ENCODE results near the gene PRLR. TPM values are rescaled to one million over a fixed set of nuclear protein-coding genes. Genes with fewer than 3 reads are reported as not detected.

Gene PRLR
- total RNA-seq, 1 donor from 2014 or later = 0.21 TPM

DNA sequence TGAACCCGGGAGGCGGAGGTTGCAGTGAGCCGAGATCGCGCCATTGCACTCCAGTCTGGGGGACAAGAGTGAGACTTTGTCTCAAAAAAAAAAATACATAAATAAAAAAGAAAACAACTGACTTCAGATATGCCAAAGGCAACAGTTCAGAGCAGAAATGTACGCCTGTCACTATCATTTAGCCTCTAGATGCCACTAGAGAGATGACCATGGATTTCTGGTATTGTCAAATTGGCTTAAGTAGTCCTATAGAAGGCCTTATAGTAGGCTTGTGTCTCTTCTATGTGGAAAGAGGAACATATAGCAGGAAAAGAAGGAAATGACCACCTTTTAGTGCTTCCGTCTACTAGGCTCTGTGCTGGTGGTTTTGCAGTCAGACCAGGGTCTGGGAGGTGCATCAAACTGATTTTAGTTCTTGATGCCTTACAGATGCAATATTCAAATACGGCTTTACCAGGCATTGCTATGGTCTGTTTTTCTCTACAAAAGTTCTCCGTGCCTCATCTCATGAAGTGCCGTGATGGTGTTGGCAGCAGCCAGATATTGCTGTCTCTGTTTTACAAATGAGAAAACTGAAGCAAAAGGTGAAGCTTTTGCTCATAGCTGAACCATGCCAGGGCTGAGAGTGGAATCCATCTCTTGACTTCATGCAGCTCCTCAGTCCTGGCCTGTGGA, 199.7 kb downstream of the PRLR start:
- Mint-ChIP-seq H3K27ac (ENCODE audit: unreplicated experiment) (no peak overlapping the region), H3K4me3 (ENCODE audit: unreplicated experiment) (no peak overlapping the region), H3K36me3 (ENCODE audit: low read depth, unreplicated experiment) (no peaks in the 10 kb centered on the region), H3K4me1 (ENCODE audit: unreplicated experiment) (peaks cover 5% of the 10 kb centered on the region), H3K9me3 (ENCODE audit: unreplicated experiment) (no peaks in the 10 kb centered on the region), H3K27me3 (ENCODE audit: unreplicated experiment) (no peaks in the 10 kb centered on the region)
- TF ChIP-seq, protein P1, sequence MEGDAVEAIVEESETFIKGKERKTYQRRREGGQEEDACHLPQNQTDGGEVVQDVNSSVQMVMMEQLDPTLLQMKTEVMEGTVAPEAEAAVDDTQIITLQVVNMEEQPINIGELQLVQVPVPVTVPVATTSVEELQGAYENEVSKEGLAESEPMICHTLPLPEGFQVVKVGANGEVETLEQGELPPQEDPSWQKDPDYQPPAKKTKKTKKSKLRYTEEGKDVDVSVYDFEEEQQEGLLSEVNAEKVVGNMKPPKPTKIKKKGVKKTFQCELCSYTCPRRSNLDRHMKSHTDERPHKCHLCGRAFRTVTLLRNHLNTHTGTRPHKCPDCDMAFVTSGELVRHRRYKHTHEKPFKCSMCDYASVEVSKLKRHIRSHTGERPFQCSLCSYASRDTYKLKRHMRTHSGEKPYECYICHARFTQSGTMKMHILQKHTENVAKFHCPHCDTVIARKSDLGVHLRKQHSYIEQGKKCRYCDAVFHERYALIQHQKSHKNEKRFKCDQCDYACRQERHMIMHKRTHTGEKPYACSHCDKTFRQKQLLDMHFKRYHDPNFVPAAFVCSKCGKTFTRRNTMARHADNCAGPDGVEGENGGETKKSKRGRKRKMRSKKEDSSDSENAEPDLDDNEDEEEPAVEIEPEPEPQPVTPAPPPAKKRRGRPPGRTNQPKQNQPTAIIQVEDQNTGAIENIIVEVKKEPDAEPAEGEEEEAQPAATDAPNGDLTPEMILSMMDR (IDR thresholded peaks at IDR 0.05; ENCODE audit: unreplicated experiment) = no peak
- DNase-seq (ENCODE audit: low spot score) = no peak

DNA sequence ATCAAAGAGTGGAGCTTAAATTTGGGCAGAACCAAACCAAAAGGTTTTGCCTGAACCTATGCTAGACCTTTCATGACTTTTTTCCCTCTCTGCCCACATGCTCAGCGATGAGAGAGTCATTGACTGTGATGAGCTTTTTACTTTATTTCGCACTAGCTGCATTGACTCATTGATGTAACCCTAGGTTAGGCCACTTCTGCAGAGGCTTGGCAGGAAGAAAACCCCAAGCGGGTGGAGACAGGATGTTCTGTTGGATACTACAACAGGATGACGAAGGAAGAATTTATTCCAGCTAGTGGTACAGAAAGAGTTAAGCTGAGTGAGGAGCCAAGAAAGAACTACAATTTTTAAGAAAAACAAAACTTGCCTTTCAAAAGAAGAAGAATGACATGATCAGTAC, 201.0 kb downstream of the PRLR start:
- Mint-ChIP-seq H3K4me3 (ENCODE audit: unreplicated experiment) (no peak overlapping the region), H3K36me3 (ENCODE audit: low read depth, unreplicated experiment) (no peaks in the 10 kb centered on the region), H3K9me3 (ENCODE audit: unreplicated experiment) (no peaks in the 10 kb centered on the region), H3K4me1 (ENCODE audit: unreplicated experiment) (peaks cover 5% of the 10 kb centered on the region), H3K27ac (ENCODE audit: unreplicated experiment) (no peak overlapping the region), H3K27me3 (ENCODE audit: unreplicated experiment) (no peaks in the 10 kb centered on the region)
- DNase-seq (ENCODE audit: low spot score) = no peak
- TF ChIP-seq, protein P1 (IDR thresholded peaks at IDR 0.05; ENCODE audit: unreplicated experiment) = no peak

DNA sequence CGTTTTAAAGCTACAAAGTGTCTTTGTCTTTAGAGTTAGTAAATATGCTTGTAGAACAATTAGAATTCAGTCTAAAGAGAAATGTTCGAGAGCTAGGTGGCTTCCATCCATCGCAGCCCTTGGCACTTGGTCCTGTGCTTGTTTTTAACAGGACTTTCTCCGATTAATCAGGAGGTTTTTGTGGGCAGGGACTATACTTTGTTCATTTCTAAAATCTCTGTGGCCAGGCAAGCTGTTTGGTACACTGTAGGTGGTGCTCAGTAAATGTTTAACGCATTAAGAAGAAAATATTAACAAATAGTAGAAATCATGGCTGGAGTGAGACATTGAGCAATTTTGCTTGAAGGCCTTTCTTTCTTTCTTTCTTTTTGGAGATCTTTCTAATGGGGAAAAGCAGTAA, 203.3 kb downstream of the PRLR start:
- H3K36me3 Mint-ChIP-seq (ENCODE audit: low read depth, unreplicated experiment) = no peaks in the 10 kb centered on the region
- H3K9me3 Mint-ChIP-seq (ENCODE audit: unreplicated experiment) = no peaks in the 10 kb centered on the region
- H3K27ac Mint-ChIP-seq (ENCODE audit: unreplicated experiment) = no peak overlapping the region
- H3K4me3 Mint-ChIP-seq (ENCODE audit: unreplicated experiment) = no peak overlapping the region
- H3K4me1 Mint-ChIP-seq (ENCODE audit: unreplicated experiment) = peaks cover 5% of the 10 kb centered on the region
- DNase-seq (ENCODE audit: low spot score) = no peak
- TF ChIP-seq, protein P1 (IDR thresholded peaks at IDR 0.05; ENCODE audit: unreplicated experiment) = no peak
- H3K27me3 Mint-ChIP-seq (ENCODE audit: unreplicated experiment) = no peaks in the 10 kb centered on the region

DNA sequence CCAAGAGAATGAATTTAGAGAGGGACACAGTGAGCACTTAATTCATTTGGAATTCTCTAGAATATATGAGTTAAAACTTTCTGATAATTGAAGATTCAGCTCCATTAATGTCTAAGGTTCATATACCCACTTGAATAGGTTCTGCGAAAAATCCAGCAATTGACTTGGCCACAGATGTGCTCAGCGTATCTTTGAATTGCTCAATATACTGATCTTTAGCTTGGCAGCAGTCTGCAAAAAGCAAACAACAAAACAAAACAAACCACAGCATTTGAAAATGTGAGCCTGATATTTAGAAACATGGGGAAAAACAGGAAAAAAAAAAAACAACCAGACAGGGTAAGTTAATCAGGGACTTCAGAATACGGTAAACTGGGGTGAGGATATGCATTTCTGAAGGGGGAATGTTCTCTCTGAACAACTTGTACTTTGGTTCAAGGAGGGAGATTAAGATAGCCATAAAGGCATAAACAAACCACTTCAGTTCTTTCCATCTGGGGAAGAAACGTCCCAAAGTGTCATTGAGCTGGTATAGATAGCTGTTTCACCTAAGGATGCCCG, 203.9 kb downstream of the PRLR start:
- no peak overlapping the region for H3K27ac Mint-ChIP-seq (ENCODE audit: unreplicated experiment)
- no peak overlapping the region for H3K4me3 Mint-ChIP-seq (ENCODE audit: unreplicated experiment)
- no peaks in the 10 kb centered on the region for H3K9me3 Mint-ChIP-seq (ENCODE audit: unreplicated experiment)
- no peaks in the 10 kb centered on the region for H3K27me3 Mint-ChIP-seq (ENCODE audit: unreplicated experiment)
- peaks cover 5% of the 10 kb centered on the region for H3K4me1 Mint-ChIP-seq (ENCODE audit: unreplicated experiment)
- TF ChIP-seq, protein P1 (IDR thresholded peaks at IDR 0.05; ENCODE audit: unreplicated experiment) = no peak
- no peaks in the 10 kb centered on the region for H3K36me3 Mint-ChIP-seq (ENCODE audit: low read depth, unreplicated experiment)
- no peak for DNase-seq (ENCODE audit: low spot score)

DNA sequence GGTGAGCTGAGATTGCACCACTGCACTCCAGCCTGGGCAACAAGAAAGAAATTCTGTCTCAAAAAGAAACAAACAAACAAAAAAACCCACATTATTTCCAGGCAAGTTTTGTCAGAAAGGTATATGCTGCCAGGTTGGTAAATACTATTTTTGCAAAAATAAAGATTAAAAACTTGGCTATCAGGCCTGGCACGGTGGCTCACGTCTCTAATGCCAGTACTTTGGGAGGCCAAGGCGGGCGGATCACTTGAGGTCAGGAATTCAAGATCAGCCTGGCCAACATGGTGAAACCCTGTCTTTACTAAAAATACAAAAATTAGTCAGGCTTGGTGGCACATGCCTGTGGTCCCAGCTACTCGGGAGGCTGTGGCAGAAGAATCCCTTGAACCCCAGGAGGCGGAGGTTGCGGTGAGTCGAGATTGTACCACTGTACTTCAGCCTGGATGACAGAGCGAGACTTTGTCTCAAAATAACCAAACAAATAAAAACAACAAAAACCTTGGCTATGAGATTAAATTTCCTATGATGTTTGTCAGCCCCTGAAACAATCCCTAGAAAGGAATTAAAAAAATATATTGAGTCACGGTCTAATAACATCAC, 205.3 kb downstream of the PRLR start:
- Mint-ChIP-seq H3K27ac (ENCODE audit: unreplicated experiment) (no peak overlapping the region), H3K9me3 (ENCODE audit: unreplicated experiment) (no peaks in the 10 kb centered on the region), H3K36me3 (ENCODE audit: low read depth, unreplicated experiment) (no peaks in the 10 kb centered on the region), H3K4me1 (ENCODE audit: unreplicated experiment) (peaks cover 5% of the 10 kb centered on the region), H3K27me3 (ENCODE audit: unreplicated experiment) (no peaks in the 10 kb centered on the region), H3K4me3 (ENCODE audit: unreplicated experiment) (no peak overlapping the region)
- no peak for DNase-seq (ENCODE audit: low spot score)
- TF ChIP-seq, protein P1 (IDR thresholded peaks at IDR 0.05; ENCODE audit: unreplicated experiment) = no peak
